ENCODE results near the gene BEST4.
"Not testable (repeated sequence)": the region's sequence is repeated elsewhere in the genome, so short reads cannot be mapped to it uniquely, and the experiment has no call there.

GRCh38 chr1:44824392-44824791, 36.4 kb upstream of the BEST4 start:
- TF ChIP-seq CTCF (conservative IDR thresholded peaks at IDR 0.05); ZFX (IDR thresholded peaks at IDR 0.05): not testable (repeated sequence)

All from C4-2B (cell line).